NCI-H1436 (cell line): ENCODE data around the gene COPS6.
A peak's percentile ranks its signal among the peaks of the same experiment; 100 is the strongest.

Experiments used
- DNase-seq: peaks from one replicate; lab custom pipeline; 2025; lab: John Stamatoyannopoulos, UW

The COPS6 gene

DNA sequence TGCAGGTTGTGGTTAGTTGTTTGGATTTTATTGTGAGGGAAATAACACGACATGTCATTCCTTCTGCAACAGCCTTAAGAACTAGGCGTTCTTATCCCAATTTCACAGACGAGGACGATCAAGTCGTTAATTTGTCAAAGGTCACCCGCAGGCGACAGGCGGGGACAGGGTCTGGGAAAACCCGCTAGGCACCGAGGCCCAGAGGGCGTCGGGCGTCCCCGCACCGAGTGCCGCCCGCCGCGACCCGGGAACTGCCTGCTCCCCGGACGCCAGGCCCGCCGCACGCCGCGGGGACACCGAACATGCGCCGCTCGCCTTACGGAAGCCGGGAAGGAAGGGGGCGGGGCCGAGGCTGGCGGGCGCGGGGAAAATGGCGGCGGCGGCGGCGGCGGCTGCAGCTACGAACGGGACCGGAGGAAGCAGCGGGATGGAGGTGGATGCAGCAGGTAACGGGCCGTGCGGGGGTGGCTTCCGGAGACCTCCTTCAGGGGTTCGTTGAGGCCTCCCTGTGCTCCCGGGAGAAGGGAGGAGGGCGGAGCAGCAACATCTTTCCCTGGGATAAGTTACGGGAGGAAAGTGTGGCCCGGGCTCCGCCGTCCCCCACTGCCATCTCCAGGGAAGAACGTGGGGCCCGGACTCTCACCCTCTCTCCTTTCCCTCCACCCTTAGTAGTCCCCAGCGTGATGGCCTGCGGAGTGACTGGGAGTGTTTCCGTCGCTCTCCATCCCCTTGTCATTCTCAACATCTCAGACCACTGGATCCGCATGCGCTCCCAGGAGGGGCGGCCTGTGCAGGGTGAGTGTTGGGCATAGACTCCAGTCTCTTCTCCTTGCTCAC lies at the start of gene COPS6:
Gene COPS6 (plus strand): TSS at position 349 of the 837 bp plus-strand sequence. CDS start 22 bp downstream, at position 371.
- peak; percentile 64 for DNase-seq

DNA sequence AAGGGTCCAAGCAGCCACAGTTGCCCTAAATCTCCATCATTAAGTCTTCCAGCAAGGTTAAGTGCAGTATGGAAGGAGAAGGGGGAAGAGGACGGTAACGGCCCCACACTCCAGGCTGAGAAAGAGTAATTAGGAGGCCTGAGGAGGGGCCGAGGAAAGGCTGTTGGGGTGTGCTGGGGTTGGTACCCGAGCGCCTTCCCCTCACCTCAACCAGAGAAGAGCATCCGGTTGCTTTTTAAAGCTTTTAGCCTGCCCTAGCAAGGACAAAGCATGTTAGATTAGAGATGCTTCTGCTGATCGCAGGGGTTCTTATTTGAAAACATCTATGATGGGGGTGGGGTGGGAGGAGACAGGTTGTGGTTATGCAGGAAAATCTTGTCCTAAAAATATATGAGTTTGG lies 48.2 kb upstream of the COPS6 start:
- DNase-seq, result no peak

DNA sequence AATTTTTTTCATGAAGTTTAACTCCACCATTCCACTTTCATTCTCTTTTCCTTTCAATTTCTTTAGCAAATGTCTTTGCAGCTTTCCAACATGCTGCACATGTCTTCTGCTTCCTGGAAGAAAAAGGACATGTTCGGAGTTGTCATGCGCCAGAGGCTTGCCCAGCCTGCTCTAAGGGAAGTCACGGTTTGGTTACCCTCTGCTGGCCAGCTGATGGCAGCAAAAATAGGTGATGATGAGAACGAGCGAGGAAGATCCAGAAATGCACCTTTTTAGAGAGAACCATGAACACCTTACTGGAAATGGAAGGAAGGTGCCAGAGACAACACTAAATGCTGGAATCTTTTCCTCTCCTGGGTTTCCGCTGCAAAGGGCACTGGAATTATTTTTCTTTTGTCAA lies 44.1 kb upstream of the COPS6 start:
- no peak for DNase-seq

DNA sequence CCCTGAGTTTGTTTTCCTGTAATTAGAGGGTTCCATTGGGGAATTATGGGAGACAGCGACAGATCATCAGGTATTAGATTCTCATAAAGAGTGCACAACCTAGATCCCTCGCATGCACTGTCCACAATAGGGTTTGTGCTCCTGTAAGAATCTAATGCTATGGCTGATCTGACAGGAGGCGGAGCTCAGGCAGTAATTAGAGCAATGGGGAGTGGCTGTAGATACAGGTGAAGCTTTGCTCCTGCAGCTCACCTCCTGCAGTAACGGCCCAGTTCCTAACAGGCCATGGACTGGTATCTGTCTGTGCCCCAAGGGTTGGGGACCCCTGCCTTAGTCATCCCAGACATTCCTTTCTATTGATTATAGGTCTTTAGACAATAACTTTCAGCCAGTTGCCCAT lies 40.1 kb upstream of the COPS6 start:
- no peak for DNase-seq

DNA sequence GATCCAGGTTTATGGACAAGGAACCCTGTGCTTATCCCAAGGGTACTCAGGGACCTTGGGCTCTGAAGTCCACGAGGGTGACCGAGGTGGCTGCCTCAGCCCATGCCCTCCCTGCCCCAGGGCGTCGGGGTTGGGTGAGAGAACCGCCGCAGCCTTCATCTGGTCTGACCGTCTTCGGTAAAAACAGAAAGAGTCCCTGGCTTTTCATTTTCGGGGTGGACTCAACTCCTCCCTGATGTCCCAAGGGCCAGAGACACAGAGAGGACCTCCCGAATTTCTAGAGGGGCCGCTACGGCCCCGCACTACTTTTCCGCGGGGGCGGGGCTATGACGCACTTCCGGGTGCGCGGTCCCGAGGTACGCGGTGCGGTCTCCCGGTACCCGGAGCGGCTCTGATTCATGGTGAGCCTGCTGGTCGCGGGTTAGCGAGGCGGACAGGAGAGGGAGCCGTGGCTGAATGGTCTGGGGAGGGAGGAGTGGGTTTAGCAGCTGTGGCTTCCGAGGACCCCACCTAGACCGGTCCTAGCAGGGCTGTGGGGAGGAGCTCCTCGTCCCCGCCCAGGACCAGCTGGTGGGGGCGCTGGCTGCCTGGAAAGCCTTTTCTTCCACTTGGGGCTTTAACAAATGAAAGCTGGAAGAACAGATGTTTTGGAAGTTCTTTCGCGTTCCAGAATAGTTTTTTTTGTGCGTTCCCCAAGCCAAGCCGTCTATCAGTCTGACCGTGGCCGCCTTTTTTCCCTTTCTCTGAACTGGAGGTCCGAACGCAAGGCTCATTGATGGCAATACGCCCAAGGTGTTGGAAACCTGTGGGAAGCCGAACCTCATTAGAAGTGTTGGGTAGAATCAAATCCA lies 39.1 kb upstream of the COPS6 start, which contains the start of gene ZSCAN21:
Gene ZSCAN21 (plus strand): TSS at position 334 of the 851 bp plus-strand sequence. CDS start 7,233 bp downstream, outside the sequence.
- DNase-seq, result peak; percentile 78

DNA sequence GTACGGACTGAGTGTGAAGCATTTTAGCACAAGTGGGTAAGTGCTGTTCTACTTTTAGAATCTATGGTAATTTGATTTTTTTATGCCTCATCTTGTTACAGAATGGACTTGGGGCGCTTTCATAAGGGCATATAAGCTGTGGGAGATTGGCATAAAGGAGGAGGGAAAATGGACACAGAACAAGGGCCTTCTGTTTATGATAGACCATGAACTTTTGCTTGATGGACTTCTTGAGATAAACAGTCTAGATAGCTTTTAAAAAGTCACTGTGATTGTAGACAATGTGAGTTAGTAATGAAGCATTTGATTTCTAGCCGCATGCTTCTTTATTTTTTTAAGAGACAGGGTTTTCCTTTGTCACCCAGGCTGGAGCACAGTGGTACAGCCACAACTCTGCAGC lies 37.2 kb upstream of the COPS6 start:
- no peak for DNase-seq

DNA sequence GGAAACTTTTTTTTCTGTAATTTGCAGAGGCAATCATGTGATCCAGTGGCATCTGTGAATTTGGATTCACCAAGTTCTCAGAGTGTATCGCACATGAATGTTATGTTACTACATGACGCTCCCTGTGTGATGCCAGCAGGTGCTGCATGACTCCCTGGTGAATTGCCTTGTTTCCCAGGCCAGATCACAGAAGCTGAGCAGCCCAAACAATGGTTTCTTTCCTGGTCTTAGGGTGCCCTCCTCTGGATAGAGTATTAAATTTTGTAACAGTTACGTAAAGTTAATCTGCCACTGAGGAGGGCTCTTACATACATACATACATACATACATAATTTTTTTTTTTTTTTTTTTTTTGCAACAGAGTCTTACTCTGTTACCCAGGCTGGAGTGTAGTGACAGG lies 35.6 kb upstream of the COPS6 start:
- DNase-seq, result peak; percentile 84

DNA sequence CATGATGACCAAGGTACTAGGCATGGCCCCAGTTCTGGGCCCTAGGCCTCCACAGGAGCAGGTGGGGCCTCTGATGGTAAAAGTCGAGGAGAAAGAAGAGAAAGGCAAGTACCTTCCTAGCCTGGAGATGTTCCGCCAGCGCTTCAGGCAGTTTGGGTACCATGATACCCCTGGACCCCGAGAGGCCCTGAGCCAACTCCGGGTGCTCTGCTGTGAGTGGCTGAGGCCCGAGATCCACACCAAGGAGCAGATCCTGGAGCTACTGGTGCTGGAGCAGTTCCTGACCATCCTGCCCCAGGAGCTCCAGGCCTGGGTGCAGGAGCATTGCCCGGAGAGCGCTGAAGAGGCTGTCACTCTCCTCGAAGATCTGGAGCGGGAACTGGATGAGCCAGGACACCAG lies 31.8 kb upstream of the COPS6 start:
- DNase-seq, result no peak

DNA sequence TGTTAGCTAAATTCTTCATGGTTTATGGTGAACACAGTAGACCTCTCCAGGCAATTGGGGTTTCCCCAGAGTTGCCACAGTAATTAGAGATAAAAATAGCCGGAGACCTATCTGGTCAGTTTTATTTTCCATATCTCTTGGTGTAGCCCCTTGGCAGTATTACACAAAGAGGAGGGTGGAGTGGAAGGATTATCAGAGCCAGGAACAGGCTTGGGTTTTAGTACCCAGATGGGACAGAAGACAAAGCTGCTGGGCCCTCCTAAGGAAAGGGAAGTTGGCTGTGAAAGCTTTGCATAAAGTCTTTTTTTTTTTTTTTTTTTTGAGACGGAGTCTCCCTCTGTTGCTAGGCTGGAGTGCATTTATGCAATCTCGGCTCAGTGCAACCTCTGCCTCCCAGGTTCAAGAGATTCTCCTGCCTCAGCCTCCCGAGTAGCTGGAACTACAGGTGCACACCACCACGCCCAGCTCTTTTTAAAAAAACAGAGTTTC lies 29.5 kb upstream of the COPS6 start:
- DNase-seq, result no peak

DNA sequence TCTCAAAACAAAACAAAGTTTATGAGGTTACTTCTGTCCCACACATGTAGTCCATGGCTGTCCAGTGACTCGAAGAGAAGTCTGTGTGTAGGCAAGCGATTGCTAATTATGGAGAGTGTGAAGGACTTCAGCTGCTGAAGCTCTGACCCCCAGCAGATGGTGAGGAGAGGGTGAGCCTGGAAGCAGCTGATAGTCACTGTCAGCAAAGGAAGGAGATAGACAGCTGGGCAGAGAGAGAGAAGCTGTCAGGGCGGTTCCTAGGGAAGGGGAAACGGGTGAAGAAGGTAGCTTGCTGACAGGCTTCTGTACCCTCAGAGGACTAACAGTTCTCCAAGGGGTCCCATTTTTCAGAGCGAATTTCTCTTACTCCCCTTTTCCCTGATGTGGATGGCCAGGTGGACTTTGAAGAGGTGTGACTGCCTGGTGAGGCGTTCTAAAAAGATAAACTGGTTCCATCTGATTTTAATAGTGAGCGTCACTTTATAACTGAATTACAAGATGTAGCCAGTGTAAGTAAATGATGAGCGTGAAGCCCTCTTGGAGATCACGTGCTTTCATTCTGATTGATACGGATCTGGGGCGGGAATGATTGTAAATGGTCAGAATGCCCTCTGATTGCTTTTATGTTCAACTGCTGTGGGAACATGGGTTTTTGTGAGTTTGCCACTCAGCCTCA lies 27.1 kb upstream of the COPS6 start:
- no peak for DNase-seq

DNA sequence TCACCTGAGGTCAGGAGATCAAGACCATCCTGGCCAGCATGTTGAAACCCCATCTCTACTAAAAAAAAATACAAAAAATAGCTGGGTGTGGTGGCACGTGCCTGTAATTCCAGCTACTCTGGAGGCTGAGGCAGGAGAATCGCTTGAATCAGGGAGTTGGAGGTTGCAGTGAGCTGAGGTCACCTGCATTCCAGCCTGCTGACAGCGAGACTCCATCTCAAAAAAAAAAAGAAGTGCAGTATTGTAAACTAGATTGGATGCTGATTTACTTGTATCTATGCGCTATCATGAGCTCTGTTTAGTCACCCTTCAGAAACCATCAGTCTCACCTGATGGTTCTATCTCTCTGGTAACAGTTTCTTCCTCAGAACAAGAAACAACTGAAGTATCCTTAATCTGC lies 25.4 kb upstream of the COPS6 start:
- DNase-seq, result no peak

DNA sequence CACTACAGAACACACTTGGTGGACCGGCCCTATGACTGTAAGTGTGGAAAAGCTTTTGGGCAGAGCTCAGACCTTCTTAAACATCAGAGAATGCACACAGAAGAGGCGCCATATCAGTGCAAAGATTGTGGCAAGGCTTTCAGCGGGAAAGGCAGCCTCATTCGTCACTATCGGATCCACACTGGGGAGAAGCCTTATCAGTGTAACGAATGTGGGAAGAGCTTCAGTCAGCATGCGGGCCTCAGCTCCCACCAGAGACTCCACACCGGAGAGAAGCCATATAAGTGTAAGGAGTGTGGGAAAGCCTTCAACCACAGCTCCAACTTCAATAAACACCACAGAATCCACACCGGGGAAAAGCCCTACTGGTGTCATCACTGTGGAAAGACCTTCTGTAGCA lies 24.6 kb upstream of the COPS6 start:
- DNase-seq, result no peak

DNA sequence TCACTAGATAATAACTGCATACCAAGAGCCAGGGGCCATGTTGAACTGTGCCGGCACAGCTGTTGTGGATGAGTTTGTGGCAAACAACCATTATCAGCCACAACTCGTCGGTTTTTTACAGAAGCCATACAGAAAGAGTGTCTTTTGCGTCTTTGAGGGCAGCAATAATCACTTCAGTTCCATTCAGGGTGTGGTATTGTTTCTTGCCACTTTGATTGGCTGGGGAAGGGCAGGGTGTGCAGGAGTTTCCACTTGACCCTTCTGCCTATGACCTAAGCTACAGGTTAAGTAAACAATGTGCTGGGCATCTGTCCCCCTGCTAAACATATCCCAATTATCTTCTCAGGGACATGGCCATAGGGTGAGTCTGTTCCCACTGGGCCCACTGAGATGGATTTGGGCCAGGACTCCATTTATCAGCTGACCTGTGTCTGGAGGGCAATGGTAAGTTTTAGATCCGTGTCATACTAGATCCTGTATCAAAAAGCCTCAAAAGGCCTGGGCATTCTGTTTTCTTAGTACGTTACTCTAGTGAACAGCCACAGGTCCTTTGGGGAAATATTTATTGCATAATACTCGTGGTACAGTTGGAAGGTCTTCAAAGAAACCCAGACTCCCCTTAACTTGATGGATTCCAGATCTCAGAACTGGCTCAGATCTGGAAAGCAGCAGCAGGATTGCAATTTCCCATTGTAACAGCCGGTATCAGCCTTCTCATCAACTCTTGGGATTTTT lies 23.1 kb upstream of the COPS6 start:
- DNase-seq, result no peak

DNA sequence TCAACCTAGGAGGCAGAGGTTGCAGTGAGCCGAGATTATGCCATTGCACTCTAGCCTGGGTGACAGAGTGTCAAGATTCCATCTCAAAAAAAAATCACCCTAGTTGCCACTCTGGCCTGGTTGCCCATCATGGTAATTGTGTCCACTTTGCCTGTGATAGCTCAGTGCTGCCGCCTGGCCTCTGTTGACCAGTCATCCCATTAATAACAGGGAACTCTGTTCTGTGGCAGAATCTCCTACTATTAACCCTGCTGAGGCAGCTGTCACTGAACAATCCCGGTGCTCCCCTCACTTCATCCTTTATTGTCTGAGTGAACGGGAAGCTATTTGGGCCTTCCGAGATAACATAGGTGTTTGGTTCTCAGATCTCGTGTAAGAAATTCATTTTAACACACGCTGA lies 21.8 kb upstream of the COPS6 start:
- no peak for DNase-seq

DNA sequence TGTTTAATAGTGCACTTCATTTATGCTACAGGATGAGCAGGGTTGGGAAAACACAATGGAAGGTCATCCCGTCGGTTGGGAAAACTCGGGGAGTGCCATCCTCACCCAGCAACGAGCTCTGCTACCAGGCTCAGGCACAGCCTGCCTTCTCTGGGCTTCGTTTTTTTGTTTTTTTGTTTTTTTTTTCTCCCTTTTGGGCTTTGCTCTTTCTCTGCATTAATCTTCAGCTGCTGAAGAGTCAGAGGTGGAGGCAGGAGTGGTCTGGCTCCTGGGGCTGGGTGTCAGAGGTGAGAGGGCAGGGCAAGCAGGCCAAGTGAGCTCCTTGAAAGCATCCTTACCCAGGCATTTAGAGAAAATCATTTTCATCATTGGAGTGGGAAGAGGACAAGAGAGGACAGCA lies 18.8 kb upstream of the COPS6 start:
- DNase-seq, result no peak

DNA sequence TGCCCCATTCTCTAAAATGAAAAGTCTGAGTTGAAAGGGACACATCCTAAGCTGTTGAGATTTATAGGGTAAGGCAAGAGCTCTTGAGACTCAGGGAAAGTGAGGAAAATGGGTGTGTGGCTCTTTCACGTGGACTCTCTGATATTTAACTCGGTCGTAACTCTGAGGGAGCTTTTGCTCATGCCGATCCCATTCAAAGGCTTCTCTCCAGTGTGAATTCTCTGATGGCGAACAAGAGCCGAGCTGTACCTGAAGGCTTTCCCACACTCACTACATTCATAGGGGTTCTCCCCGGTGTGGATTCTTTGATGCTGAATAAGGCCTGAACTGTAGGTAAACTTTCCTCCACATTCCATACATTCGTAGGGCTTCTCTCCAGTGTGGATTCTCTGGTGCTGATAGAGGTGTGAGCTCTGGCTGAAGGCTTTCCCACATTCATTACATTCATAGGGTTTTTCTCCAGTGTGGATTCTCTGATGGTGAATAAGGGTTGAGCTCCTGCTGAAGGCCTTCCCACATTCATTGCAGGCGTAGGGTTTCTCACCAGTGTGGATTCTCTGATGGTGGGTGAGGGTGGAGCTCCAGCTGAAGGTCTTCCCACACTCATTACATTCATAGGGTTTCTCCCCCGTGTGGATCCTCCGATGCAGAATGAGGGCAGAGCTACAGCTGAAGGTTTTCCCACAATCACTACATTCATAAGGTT lies 17.6 kb upstream of the COPS6 start:
- no peak for DNase-seq

DNA sequence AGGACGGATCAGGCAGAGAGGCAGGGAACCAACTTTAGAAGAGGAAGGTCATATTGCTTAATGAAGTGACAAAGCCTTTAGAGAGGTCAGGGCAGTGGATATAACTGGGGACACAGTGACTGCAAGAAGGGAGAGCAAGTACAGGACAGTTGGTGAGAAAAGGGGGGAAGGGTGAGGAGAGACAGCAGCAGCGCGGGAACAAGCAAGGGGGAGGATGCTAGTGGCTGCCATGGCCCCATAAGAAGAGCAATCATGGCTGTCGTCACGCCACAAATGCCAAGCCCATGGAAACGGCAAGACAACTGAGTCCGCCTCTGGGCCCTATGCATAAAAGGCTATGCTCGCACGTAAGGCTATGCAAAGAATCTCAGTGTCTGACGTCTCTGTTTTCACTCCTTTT lies 16.3 kb upstream of the COPS6 start:
- no peak for DNase-seq

DNA sequence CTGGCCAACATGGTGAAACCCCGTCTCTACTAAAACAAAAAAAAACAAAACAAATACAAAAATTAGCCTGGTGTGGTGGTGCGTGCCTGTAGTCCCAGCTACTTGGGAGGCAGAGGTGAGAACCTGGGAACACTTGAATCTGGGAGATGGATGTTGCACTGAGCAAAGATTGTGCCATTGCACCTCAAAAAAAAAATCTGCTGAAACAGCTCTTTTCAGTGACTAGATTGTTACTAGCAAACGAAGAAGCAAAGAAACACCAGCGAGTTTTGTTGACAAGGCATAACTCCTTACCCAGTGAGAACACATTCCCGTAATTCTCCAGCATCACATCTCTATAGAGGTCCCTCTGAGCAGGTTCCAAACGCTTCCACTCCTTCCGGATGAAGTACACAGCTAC lies 13.9 kb upstream of the COPS6 start:
- DNase-seq, result no peak

DNA sequence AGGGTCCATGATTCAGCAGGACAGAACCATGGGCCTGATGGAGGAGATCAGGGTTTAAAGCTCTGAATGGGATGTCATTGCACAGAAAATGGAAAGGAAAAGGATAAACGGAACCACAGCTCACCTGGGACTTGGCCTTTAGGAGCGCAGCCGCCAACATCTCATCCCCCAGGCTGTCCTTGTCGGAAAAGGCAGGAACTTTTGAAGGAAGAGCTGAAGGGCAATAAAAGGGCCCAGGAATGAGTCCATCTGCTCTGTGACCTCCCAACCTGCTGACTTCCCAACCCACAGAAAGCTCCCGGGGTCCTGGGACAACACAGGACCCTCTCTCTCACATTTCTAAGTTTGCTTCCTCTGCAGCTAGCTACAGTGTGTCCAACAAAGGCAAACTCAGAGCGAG lies 13.4 kb upstream of the COPS6 start:
- no peak for DNase-seq

DNA sequence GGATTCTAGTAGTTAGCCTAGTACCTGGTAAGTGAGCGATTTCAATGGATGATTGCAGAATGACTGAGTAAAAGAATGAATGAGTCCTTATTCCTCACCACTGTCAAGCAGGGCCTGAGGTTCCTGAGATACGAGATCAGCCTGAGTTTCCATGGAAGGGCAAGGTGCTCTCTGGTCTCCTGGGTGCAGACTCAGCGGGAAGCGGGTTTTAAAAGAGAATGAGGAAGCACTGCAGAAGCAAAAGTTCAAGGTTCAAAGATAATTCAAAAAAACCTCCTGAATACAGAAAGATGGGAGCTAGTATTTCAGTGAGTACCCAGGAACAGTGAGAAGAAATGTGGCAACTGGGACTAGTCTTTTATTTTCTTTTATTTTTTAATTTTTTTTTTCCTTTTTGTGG lies 11.6 kb upstream of the COPS6 start:
- no peak for DNase-seq

DNA sequence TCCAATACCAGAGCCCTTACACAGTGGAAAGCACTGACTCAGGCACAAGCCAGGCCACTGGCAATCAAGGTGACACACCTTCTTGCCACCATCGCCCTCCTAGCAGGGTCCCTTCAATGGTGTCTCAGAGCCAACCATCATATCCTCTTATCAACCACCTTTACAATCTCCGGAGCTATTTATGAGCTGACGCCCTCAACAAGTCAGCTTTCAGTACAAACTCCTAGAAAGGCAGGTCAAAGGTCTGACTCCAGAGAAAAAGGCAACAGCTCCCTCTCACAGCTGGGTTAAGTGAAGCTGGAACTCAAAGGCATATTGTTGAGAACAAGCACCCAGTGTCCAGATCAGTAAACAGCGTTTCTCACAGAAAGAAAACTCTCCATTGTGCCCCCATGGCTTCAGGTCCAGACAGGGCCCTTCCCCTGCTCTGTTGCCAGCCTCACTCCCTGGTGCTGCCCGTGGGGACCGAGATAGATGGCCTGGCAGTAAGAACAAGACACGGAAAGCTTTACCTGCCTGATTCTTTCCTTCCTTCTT lies 9.7 kb upstream of the COPS6 start:
- no peak for DNase-seq
